ENCODE measurements around the gene SMARCE1.

SMARCE1 gene

GRCh38 chr17:40645291-40645690 lies 2.3 kb downstream of the SMARCE1 start (continued):
- no peak for TF ChIP-seq ZNF514 (tag by site-specific recombination; IDR thresholded peaks at IDR 0.05)
- TF ChIP-seq ZNF362 (tag by site-specific recombination; IDR thresholded peaks at IDR 0.05): no peak

DNA sequence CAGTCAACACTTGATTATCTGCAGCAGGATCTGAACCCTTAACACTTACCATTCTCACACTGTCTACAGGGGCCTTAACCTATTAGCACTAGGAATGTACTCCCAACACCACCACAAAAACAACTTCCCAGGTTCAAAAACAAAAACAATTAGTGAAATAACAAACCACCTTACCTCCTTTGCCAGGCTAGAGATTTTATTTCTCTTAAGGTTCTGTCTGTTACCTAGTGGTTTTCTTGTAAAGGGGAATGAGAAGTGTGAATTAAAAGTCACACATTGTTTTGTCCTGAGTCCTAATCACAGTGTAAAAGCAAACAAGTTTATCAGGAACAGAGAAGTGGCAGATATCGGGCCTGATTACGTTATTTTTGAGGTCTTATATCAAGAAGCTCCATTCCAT lies 9.7 kb downstream of the SMARCE1 start:
- Histone ChIP-seq H3K4me3 (ENCODE audit: low read depth, low read length) (no peak overlapping the region), H3K9me3 (ENCODE audit: control insufficient read depth, insufficient read depth, low read depth, low read length) (no peaks in the 10 kb centered on the region), H3K4me1 (ENCODE audit: control insufficient read depth, insufficient read depth, low read length) (no peaks in the 10 kb centered on the region), H3K36me3 (ENCODE audit: control insufficient read depth in 2 of 2, insufficient read depth in 1 of 2, low read length in 2 of 2) (peaks cover 83 to 94% of the 10 kb centered on the region in 2 experiments), H3K27ac (ENCODE audit: extremely low read depth, low read depth, low read length) (no peak overlapping the region)
- ChIA-PET CTCF (interaction anchor here (0.6 to 1.0 kb wide), 3 partner anchors 14 to 261 kb away, joined by 3 to 4 read pairs (median 4); no protein-coding TSS in a partner anchor), POLR2A (no interaction called here)
- TF ChIP-seq OVOL3 (tag by site-specific recombination; IDR thresholded peaks at IDR 0.05): no peak

DNA sequence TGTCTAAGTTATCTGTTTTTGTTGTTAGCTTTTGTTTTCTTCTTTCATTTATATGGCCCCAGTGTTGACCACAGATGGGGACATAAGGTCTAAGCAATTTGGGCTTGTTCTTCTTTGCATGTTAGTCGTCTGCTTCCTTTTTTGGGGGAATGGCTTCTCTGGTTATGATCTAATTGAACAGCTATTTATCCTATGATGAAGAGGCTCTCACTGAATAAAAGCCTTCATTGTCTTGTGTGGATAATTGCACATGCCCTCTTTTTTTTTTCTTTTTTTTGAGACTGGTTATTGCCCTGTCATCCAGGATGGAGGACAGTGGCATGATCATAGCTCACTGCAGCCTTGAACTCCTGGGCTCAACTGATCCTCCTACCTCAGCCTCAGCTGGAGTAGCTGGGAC lies 13.7 kb downstream of the SMARCE1 start:
- CTCF ChIA-PET: interaction anchor here (0.6 to 1.9 kb wide), 7 partner anchors 13 to 238 kb away, joined by 3 to 17 read pairs (median 3); no protein-coding TSS in a partner anchor
- POLR2A ChIA-PET: interaction anchor here (0.6 kb wide), 1 partner anchor 317 kb away, joined by 6 read pairs; no protein-coding TSS in a partner anchor
- H3K4me3 ChIP-seq (ENCODE audit: low read depth, low read length): no peak overlapping the region
- no peak overlapping the region for H3K27ac ChIP-seq (ENCODE audit: extremely low read depth, low read depth, low read length)
- peaks cover 90 to 96% of the 10 kb centered on the region in 2 experiments for H3K36me3 ChIP-seq (ENCODE audit: control insufficient read depth in 2 of 2, insufficient read depth in 1 of 2, low read length in 2 of 2)
- no peaks in the 10 kb centered on the region for H3K9me3 ChIP-seq (ENCODE audit: control insufficient read depth, insufficient read depth, low read depth, low read length)
- H3K4me1 ChIP-seq (ENCODE audit: control insufficient read depth, insufficient read depth, low read length): no peaks in the 10 kb centered on the region
- TF ChIP-seq ZNF184 (tag by site-specific recombination; IDR thresholded peaks at IDR 0.05) (no peak), ZNF169 (tag by site-specific recombination; IDR thresholded peaks at IDR 0.05) (no peak), CTCF (tag by site-specific recombination; IDR thresholded peaks at IDR 0.05) (no peak), FEZF1 (tag by site-specific recombination; IDR thresholded peaks at IDR 0.05) (no peak), YY1 (tag by site-specific recombination; IDR thresholded peaks at IDR 0.05) (no peak), ZNF266 (tag by site-specific recombination; IDR thresholded peaks at IDR 0.05; ENCODE audit: low read depth) (no peak), ZNF518A (tag by site-specific recombination; conservative IDR thresholded peaks at IDR 0.05; ENCODE audit: low read depth) (no peak), ZNF623 (tag by site-specific recombination; IDR thresholded peaks at IDR 0.05) (no peak), SP7 (tag by site-specific recombination; IDR thresholded peaks at IDR 0.05) (no peak), ZNF692 (tag by site-specific recombination; IDR thresholded peaks at IDR 0.05) (no peak), ZNF658 (tag by site-specific recombination; IDR thresholded peaks at IDR 0.05) (no peak), HOXD13 (CRISPR knock-in tag; IDR thresholded peaks at IDR 0.05; ENCODE audit: borderline replicate concordance) (no peak), ZNF174 (tag by site-specific recombination; IDR thresholded peaks at IDR 0.05) (no peak), ZNF175 (tag by site-specific recombination; IDR thresholded peaks at IDR 0.05) (no peak), GLIS1 (tag by site-specific recombination; IDR thresholded peaks at IDR 0.05) (no peak)
- TF ChIP-seq, protein P1, sequence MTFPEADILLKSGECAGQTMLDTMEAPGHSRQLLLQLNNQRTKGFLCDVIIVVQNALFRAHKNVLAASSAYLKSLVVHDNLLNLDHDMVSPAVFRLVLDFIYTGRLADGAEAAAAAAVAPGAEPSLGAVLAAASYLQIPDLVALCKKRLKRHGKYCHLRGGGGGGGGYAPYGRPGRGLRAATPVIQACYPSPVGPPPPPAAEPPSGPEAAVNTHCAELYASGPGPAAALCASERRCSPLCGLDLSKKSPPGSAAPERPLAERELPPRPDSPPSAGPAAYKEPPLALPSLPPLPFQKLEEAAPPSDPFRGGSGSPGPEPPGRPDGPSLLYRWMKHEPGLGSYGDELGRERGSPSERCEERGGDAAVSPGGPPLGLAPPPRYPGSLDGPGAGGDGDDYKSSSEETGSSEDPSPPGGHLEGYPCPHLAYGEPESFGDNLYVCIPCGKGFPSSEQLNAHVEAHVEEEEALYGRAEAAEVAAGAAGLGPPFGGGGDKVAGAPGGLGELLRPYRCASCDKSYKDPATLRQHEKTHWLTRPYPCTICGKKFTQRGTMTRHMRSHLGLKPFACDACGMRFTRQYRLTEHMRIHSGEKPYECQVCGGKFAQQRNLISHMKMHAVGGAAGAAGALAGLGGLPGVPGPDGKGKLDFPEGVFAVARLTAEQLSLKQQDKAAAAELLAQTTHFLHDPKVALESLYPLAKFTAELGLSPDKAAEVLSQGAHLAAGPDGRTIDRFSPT (tag by site-specific recombination; IDR thresholded peaks at IDR 0.05): no peak
